Measurements from ENCODE around the gene RNF181.
A peak's percentile ranks its signal among the peaks of the same experiment; 100 is the strongest.
"Not testable (repeated sequence)": the region's sequence is repeated elsewhere in the genome, so short reads cannot be mapped to it uniquely, and the experiment has no call there.

The RNF181 gene

DNA sequence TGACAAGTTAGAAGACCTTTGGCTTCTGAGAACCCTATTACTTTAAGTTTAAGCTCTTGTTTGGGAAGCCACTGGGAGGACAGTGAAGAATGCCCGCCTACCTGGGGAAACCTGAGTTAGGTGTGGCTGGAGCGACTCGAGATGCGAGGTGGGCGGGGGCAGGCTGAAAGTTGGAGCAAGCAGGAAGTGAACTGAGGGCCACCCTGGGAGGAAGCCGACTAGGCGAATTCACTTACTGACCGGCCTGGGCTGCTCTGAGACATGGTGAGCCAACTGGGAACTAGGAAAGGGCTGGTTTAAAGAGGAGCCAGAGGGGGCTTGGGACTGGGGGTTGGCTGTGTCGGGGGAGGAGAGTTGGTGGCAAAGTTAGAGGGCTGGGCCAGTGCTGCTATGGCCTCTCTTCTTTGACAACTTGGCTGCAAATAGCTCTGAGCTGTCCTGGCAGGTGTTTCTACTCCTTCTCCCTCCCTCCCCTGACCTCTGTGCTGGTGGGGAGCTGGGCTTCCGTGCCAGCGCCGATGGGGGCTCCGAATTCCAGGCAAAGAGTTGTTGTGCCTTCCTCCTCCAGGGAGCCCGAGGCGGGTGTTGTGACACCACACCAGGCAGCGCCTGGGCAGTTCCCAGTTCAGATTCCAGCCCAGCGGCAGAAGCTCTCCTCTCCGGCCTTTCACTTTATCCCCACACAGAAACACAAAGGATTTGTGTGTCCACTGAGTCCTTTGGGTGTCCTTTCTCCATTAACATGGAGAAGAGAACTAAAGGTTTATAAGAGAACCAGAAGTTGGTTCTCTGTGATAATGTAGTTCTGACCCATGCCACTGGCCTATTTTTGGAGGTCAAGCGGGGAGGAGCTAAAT lies 17.9 kb upstream of the RNF181 start, which contains the start of gene VAMP8:
Gene VAMP8 (plus strand): TSS at position 201 of the 857 bp plus-strand sequence. CDS start 61 bp downstream, at position 262.
- DNase-seq (ENCODE audit: low spot score), result peak; percentile 60

DNA sequence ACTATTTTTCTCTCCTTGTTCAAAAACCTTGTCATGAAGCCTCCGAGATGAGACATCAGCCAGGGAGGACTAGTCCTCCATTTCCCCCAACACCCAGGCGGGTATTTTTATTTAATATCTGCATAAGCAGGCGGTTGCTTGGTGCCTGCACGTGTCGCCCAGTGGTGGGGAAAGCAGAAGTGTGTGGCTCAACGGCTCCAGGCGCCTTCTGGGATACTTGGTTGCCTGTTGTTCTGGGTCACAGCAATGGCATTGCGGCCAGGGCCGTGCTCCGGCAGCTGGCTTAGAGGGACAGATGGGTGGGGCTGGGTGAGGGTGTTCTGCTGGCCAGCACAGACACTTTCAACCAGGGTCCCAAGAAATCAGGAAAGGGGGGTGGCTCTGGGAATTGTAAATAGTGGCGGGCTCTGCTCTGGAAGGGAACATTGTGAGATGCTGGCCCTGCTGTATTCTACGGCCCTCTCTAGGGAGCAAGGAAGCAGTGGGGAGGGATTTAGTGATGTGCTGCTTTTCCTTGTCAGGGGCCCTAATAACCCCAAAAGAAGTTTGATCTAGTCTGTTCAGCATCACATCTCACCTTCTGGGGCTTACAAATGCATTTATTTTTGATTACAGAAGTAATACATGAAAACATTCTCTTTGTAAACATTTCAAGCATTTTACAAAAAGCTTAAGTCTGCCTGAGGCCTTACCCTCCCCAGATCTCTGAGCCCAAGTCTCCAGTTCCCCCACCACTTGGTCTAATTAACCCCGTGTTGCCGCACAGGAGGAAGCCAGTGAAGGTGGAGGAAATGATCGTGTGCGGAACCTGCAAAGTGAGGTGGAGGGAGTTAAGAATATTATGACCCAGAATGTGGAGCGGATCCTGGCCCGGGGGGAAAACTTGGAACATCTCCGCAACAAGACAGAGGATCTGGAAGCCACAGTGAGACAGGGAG lies 17.0 kb upstream of the RNF181 start:
- DNase-seq (ENCODE audit: low spot score), result no peak

DNA sequence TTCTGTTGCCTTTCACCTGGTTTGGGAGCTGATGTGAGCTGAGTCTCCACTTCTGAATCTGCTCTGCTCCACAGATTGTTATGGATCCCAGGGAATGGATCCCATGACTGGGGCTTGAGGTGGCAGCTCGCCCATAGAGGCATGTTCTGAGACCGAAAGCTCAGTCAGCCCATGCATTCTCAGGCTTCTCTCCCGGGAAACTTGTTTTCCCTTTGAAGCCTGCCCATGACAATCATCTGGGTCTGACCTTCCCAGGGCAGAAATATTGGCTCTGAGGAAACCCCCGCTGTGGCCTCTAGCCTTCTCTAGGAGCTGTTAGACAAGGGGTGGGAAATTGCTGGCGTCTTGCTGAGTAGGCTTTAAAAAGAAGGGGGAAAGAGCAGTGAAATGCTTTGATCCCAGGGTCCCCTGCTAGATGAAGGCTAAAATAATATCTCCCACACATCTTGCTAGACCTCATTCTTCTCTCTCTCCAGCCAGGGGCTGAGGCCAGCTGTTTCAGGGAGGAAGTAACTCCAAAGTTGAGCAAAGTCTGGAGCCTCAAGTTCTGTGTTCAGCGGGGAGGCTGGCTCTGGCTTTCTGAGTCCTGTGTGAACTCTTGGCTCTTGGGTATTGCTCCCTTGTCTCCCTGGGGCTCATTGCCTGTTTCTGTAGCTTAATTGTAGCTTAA lies 16.1 kb upstream of the RNF181 start:
- DNase-seq (ENCODE audit: low spot score), result no peak

DNA sequence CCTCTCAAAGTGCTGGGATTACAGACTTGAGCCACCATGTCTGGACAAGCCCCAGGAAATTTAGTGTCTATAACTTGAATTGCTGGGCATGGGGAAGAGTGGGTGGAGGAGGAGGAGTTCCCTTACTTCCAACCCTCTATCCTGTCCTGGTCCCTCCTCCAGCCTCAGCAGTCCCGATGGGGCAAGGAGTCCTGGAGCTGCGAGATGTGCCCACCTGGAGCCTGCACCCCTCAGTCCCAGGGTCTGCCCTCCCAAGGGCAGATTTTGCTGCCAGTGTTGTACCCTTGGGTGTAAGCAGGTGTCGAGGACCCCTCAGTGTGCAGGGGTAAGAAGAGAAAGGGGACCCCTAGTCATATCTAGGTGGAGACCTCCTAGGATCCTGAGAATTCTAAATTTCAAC lies 15.3 kb upstream of the RNF181 start:
- no peak for DNase-seq (ENCODE audit: low spot score)

DNA sequence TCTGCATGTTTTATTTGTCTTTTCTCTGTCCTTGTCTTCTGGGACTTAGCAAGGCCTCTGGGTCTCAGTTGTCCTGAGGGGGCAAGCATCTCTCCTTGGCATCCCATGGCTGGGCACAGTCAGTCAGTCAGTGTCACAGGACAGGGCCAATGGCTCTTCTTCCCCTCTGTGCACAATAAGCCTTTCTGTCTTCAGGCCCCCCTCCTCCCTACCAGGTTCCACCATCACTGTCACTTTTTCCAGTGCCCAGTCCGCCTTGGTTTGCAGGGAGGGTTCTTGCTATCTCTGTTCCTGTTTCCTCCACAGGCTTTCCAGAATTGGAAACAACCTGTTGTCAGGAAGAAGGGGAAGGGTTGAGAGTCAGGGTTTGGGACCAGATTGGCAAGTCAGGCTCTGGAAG lies 13.1 kb upstream of the RNF181 start:
- DNase-seq (ENCODE audit: low spot score), result no peak

DNA sequence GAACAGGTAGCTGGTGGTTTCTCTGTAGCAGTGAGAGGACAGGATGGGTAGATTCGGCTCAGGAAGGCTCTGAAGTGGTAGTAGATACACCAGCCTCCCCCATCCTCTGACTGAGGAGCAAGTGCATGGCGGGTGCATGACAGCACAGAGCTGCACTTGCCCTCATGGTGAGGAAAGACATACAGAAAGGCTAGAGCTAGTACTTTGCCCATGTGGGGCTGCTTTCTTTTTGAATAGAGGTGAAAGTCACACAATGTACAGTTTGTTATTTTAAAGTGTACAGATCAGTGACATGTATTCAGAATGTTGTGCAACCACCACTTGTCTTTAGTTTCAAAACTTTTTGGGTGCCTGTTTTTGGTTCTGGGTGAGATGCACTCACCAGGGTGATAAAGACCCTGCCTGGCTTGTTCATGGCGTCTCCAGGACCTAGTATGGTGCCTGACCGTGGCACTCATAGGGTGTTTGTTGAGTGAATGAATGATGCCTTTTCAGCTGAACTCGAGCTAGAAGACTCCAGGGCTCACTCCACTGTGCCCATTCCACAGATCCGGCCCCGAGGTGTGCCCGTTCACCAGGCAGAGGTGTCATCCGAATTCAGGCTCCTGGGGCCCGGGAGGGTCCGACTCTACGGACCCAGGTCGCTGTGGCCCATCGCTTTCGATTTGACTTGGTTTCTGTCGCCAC lies 11.7 kb upstream of the RNF181 start:
- DNase-seq (ENCODE audit: low spot score), result peak; percentile 31

DNA sequence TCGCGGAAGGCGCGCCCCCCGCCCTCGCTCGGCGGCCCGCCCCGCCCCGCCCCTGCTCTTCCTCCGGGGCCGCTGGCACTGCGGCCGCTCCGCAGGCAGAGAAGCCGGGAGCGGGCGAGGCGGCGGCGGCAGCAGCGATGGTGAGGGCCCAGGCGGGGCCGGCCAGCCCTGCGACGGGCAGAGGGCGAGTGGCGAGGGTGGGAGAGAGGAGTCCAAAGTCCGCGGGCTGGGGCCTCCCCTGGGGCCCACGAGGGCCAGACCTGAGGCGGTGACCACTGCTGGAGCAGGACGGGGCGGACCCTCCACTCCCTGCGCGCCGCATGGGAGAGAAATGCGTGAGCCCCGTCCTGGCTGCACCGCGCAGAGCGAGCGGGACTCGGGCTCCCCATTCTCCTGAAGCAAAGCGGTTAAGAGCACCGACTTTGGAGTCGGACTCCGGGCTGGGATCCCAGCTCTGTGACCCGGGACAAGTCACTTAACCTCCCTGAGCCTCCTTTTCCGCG lies 11.1 kb upstream of the RNF181 start, which contains the start of gene VAMP5:
Gene VAMP5 (plus strand): TSS at position 78 of the 503 bp plus-strand sequence. CDS start 60 bp downstream, at position 138.
- no peak for DNase-seq (ENCODE audit: low spot score)

DNA sequence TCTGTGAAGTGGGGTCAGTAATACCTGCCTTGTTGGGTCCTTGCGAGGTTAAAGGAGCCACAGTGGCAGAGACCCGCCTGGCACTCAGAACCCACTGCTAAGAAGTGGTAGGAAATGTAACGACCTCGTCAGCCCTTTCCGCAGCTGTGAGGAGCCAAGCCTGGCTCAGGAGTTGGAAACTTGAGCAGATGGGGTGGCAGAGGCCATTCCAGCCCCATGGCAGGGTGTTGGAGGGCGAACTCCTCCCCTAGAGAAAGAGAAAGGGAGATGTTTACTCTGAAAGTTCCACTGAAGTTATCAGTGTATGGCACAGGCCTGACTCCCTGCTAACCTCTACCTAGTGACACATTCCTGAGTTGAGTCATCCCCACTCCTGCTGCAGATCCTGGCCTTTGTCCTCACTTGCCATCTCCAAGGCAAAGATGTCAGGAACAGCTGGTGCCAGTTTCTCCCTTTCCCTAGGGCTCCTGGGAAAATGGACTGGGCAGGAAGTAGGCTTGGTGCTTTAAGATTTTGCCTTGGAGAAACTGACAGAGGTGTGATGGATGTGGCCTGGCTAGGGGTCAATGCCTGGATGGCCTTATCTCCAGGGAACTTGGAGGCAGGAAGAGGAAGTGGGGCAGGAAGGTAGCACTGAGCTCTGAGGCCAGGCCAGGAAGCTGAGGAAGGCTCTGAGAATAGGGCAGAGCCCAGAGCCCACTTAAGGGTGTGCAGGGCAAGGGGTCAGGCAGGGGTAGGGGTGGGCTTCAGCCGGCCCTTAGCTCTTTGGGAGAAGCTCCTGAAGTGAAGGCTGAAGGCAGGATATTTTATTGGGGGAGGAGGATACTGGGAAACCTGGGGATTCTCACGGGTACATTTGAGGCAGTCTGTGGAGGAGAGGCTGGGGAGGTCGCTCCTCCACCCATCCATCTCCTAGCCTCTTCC lies 10.4 kb upstream of the RNF181 start:
- DNase-seq (ENCODE audit: low spot score), result peak; percentile 37

DNA sequence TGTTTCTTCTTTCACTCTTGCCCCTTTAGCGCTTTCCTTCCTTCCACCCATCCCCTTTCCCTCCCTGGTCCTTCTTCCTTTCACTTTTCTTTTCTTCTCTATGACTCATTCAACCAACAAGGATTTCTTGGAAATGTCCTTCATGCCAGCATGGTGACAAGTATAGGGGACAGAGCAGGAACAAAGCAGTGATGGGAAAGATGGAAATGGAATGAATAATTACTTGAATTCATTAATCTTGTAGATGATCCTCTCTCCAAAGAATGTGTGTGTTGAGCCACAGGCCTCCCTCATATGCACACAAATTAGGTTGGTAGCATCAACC lies 9.8 kb upstream of the RNF181 start:
- no peak for DNase-seq (ENCODE audit: low spot score)

DNA sequence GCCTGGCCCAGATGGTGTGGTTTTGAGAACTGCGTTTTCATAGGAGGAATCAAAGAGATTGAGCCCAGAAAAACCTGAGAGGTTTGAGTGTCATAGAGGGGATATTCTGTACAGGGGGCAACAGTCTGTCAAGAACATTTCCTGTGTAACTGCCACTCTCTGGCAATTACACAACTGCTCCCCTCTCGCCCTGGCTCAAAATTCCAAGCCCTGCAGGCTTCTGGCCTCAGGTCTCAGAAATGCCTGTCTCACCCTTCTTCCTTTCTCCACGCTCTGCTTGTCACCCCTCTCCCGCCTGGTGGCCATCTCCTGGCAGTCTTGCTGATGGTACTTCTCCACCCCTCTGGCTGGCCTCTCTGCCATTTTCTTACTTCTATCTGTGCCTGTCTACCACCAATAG lies 7.3 kb upstream of the RNF181 start:
- DNase-seq (ENCODE audit: low spot score), result no peak

DNA sequence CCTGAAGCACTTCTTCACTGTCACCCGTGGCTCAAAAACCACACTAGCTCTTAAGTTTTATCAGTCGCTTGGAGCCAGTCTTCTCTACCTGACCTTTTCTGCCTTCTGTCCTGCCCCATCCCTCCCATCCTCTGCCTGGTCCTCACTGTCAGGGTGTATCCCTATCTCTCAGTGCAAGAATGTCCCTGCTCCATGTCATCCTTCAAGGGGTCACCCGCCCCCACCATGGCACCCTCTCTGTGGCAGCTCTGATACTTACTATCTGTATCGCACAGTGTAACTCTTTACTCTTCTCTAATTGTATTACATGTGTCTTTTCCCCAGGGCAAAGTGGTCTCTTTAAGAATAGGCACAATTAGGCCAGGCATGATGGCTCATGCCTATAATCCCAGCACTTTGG lies 6.9 kb upstream of the RNF181 start:
- DNase-seq (ENCODE audit: low spot score), result no peak

DNA sequence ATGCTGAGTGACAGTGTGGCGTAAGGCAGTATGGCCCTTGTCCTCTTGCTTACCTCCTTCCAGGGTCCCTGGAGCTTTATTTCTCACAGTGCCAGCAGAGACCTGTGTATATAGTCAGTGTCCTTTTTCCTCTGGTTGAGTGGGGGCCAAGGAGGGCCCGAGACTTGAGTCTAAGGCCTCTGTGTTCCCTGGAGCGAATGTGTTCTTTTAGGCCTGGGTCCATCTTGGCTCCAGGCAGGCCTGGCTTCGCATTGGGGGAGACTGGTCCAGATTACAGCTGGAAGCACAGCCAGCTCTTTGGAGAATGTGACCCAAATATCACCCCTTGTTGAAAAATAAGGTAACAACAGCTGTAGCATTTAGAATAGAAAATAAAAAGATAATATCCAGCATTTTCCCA lies 6.4 kb upstream of the RNF181 start:
- no peak for DNase-seq (ENCODE audit: low spot score)

DNA sequence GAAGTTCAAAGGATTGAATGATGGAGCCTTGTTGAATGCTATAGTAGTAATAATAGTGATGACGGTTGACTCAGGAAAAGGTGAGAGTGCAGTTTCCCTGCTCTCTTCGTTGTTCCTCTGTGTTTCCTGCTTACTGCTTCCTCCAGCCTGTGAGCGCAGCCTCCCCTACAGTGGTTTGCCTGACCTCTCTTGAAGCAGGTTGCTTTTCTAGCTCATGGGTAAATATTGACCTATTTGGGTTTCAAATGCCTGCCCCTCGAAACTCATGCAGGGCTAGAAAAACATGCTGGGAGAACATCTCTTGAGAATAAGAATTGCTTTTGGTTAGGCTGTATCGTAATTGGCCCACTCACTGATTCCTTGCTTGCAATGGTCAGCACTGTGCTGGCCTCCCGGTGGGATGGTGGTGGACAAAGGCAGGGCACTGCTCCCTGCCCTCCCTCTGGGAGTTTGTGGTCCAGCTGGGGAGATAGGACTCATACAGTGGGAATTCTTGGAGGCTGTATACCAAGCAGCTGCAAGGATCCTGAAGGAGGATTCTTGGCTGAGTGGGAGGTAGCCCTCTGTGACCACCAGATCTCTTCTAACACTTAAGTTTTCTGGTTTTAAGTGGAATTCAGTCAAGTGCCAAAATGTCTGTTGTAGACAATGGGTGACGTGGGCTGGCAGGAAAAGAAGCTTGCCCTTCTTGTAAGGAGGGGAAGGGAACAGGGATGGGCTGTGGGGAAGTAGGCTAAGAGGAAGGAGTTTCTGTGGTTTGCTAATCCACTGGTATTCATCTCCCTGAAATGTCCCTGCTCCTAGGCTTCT lies 5.4 kb upstream of the RNF181 start:
- DNase-seq (ENCODE audit: low spot score), result no peak

DNA sequence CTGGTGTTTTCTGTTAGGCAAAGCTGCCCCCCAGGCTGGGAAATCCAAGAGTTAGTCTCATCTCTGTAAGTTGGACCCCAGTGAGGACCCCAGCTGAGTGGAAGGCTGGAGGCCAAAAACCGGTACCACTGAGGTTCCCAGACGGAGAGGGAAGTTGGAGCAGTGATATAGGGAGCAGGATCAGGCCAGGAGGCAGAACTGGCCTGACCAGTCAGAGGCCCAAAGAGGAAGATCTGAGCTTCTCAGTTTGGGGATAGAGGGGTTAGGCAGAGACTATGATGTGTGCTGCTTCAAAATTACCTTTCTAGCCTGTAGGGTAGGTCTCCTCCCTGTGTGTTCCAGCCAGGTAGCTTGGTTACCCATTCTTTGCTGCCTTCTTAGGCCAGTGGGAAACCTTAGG lies 4.6 kb upstream of the RNF181 start:
- no peak for DNase-seq (ENCODE audit: low spot score)

DNA sequence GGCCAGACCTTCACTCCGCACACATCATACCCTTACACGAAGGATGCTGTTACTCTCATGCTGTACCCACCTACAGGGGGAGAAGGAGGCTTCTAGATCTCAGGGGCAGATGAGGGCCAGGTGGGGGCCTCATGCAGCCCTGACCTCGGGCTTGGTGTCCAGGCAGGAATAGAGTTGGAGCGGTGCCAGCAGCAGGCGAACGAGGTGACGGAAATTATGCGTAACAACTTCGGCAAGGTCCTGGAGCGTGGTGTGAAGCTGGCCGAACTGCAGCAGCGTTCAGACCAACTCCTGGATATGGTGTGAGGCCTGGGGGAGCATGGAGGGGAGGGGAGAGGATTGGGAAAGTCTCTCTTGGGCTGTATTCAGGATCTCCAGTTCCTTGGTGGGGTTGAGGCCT lies 4.0 kb upstream of the RNF181 start:
- DNase-seq (ENCODE audit: low spot score), result no peak

DNA sequence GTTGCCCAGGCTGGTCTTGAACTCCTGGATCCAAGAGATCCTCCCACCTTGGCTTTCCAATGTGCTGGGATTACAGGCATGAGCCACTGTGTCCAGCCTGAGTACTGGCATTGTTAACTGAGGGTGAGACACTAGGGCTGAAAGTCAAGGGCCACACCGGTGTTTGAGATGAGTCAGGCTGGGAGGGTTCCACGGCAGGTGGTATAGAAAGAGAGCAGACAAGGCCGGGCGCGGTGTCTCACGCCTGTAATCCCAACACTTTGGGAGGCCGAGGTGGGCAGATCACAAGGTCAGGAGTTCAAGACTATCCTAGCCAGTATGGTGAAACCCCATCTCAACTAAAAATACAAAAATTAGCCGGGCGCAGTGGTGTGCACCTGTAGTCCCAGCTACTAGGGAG lies 3.2 kb upstream of the RNF181 start:
- not testable (repeated sequence) for DNase-seq (ENCODE audit: low spot score)

DNA sequence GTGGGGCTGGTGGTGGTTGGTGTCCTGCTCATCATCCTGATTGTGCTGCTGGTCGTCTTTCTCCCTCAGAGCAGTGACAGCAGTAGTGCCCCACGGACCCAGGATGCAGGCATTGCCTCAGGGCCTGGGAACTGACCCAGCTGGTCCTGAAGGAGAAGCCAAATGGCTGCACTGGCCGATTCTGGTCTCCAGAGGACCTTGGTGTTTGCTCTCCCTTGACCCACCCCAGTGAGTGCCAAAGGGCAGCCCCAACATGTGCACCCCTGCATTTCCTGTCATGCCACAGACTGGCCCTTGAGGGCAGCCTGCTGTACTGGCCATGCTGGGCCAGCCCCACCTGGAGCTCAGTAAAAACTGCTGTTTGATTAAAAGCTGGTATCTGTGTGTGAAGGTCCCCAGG lies 2.5 kb upstream of the RNF181 start:
- DNase-seq (ENCODE audit: low spot score), result no peak

DNA sequence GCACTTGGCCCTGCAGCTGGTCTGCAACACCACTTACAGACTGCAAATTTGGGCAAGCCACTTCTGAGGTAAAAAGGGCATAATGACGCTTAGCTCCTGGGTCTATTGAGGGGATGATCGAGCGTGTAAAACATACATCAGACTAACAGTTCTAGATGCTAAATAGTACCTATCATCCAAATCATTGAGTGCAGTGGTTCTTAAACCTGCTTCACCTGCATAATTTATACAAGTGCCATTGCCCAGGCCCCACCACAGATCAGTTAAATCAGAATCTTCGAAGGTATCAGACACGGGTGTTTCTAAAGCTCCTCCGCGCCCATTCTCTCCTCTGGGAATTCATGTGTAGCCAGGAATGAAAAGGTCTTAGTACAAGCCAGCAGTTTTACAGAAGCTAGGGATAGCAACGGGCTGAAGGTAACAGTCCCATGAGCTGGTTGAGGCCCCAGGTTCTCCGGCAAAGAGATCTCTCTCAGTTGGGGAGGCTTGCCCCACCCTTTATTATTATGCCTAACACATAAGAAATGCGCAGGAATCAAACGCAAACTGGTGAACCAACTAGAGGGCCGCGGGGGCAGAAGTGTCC lies 737 bp upstream of the RNF181 start:
- no peak for DNase-seq (ENCODE audit: low spot score)

DNA sequence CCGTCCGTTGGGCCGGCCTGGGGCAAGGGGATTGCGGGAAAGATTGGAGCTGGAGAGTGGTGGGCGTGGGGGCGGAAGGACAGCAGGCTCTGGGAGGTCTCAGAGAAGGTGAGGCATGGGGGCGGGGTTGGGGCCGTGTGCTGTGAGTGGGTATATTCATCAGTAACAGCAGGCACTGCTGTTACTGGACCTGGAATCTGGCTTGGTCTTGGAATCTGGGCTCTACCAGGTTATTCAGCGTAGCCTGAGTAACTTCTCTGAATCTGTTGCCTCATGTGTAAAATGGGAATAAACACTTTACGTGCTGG lies 435 bp downstream of the RNF181 start:
- no peak for DNase-seq (ENCODE audit: low spot score)
